Activated CD8-positive, alpha-beta memory T cell treated with anti-CD3 and anti-CD28 coated beads for 48 hours (primary cell): ENCODE measurements around the gene TTC28.
"Not testable (repeated sequence)": the region's sequence is repeated elsewhere in the genome, so short reads cannot be mapped to it uniquely, and the experiment has no call there.

Source experiments
- DNase-seq, 3 experiments: peaks; one replicate each; pipeline ENCODE4 v3.0.0-alpha.2; 2020; ENCODE audit warnings: low read depth in 2 of 3, low spot score in 2 of 3

TTC28 gene

DNA sequence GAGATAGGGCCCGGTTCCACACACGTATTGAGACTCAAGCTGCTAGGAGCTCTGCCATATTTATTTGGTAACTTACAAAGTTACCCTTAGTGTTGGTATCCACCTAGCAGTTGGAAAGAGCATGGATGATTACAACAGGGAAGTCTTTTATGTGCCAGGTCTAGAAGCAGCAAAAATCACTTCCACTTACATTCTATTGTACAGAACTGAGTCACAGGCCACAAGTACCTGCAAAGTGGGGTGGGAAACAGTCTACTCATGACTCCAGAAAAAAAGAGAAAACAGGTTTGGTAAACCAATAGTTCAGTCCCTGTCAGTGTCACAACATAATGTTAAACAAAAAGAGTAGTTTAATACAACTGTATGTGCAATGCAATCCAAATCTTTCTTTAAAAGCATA lies 480.9 kb downstream of the TTC28 start:
- DNase-seq: no peak

DNA sequence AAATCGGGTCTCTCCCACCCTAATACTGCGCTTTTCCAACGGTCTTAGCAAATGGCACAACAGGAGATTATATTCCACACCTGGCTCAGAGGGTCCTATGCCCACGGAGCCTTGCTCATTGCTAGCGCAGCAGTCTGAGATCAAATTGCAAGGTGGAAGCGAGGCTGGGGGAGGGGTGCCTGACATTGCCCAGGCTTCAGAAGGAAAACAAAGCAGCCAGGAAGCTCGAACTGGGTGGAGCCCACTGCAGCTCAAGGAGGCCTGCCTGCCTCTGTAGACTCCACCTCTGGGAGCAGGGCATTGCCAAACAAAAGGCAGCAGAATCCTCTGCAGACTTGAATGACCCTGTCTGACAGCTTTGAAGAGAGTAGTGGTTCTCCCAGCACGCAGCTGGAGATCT lies 488.1 kb downstream of the TTC28 start:
- not testable (repeated sequence) for DNase-seq

DNA sequence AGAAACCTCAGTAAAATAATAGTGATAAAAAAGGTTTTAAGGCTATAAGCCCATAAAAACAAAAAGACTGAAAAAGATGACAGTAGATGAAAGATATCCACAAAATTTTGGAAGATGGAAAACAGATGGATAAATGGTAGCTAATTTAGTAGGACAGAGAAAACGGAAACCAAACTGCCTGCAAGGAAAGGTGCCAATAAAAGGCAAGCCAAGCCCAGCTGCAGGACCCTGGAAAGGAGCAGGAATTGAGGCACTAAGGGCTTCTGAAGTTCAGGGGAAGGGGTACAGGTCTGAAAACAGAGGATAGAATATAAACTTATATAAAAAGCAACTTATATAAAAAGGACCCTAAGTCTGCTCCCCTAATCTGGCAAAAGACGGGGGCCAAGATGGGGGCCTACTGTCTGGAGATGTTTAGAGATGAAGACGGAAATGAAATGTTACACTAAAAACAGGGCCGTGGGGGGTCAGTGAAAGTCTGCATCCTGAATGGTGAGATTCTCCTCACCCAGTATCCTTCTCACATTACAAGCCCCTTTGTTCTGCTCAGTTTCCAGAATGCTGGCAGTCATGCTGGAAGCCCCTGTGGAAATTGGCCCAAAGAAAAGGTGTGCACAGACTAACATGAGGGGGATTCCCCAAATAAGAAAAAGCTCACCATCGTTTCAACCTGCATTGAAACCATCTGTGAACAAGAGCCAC lies 491.3 kb downstream of the TTC28 start:
- DNase-seq: no peak

DNA sequence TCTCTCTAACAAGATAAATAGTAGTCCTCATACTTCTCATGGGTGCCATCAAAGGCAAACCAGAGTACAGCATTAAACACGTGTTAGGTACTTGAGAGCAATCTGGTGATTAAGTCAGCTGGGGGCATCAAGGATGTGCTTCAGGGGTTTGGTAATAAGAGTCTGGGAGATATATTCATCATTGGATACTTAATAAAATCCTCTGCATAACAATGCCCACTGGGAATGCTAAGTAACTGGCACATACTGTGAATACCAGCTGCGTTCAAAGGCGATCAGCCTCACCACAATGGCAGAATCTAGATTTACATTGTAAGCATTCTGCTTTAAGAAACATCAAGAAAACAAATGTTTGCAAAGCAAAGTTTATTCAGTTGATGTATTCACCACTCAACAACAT lies 492.0 kb downstream of the TTC28 start:
- DNase-seq: no peak

DNA sequence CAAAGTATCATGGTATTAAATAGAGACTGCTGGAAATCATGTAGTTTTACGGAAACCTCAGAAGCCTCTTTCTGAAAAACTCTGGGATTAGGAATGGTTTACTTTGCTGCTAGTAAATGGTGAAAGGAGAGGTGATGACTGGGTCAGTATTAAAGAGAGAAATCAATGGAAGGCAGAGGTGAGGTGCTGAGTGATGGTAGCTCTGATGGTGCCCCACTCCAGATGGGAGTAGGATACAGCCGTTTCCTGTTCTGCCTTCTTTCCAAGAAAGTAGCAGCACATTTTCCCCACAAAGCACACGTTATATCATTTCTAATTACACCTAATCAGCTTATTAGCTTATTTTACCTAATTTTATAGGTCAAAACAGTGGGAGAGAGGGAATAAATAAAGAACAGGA lies 493.0 kb downstream of the TTC28 start:
- DNase-seq: no peak

DNA sequence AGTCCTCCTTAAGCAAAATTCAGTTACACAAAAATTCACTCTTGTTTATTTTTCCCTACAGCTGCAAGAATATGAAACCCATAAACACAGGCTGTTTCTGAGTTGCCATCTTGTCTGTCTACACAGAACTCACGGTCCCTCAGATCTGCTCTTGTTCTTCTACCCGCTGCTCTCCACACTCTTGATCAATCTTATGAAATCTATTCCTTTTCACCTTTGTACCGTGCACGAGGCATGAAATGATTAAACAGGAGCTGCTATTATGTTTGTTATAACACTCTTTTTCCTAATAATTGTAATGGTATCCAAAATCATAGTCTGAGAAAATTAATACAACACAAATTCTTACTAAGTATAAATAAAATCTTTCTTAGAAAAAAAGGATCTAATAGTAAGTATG lies 494.5 kb downstream of the TTC28 start:
- no peak for DNase-seq

DNA sequence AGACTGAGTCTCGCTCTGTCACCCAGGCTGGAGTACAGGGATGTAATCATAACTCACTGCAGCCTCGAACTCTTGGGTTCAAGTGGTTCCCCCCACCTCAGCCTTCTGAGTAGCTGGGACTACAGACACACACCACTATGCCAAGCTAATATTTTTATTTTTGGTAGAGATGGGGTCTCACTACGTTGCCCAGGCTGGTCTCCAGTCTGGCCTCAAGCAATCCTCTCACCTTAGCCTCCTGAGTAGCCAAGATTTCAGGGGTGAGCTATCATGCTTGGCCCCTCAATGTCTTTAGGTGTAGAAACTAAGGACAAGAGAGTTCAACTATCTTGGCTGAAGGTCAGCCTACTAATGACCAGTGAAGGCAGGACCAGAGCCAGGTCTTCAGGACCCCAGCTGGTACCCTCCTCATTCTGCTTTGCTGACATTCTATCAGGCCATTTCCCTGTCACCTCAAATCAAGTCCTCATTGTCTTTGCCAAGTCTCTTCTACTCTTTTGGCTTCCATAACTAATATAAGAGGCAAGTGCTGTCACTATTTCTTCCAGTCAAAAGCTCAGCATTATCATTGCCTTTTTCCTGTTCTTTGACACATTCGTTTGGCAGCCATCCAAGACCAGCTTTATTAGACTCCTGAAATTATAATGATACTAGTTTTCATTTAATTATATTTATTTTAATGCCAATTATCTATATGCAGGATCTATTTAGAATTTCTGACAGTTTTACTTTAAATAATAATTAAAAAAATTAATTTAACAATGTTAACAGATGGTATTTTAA lies 496.4 kb downstream of the TTC28 start:
- DNase-seq: no peak

DNA sequence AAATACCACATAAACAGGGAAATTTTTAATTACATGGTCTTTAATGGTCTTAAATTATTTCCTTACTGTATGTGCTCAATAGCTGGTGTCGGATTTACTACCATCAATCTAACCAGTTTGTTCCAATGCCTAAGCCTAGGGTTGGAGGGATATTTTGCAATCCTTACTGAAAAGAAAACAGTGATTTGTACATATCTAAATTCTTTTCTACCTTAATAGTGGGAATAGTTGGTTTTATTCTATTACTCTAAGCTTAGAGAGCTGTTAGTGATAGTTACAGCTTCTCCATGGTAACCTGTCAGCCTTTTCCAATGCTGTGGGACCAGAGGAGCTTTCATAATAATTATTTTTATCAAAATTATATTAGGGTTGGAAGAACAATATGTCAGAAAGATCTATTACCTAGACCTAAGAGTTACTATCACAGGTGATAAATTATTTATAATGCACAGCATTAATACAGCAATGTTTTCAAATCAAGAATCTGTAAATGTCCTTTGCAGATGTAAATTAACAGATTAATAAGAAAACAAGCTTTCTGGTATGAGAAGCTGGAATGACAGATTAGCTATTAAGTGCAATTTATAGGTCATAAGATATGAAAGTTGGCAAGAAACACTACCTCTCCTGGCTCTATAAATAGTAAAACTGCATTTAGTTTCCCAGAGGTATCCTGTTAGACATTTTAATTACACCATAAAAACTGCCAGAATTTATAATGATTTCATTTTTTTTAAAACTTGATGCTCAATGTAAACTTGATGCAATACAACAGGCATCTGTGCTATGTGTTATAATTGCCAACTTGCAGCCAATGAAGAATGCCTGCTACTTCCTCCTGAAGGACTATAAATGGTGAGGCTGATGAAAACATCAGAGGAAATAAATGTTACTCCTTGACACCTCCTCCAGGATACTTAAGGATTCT lies 498.6 kb downstream of the TTC28 start:
- no peak for DNase-seq

DNA sequence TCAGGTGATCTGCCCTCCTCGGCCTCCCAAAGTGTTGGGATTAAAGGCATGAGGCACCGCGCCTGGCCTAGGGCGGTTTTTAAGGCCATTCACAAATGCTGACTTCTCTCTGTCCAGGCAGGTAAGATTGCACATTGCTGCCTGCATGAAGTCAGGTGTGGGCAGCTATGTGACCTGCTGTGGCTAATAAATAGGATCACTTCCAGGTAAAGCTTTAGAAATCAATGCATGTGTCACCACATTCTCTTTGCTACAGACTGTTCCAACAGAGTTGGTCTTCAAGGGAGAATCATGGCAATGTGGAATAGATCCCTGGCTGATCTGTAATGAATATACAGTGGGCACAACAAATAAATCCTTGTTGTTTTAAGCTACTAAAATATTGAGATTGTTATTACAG lies 500.2 kb downstream of the TTC28 start:
- no peak for DNase-seq

DNA sequence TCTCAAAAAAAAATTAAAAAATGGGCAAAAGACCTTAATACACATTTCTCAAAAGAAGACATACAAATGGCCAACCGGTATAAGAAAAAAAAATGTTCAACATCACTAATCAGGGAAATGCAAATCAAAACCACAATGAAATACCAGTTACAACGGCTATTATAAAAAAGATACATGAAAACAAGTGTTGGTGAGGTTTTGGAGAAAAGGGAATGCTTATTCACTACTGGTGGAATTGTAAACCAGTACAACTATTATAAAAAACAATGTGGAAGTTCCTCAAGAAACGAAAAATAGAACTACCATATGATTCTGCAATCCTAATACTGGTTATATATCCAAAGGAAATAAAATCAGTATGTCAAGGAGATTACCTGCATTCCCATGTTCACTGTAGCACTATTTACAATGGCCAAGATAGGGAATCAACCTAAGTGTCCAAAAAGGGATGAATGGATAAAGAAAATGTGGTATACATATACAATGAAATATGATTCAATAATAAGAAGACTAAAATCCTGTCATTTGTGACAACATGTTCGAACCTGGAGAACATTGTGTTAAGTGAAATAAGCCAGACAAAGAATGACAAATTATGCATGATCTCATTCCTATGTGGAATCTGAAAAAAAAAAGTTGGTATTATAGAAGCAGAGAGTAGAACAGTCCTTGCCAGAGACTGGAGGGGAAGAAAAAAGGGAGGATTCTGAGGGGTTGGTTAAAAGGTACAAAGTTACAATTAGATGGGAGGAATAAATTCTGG lies 503.7 kb downstream of the TTC28 start:
- DNase-seq: no peak

DNA sequence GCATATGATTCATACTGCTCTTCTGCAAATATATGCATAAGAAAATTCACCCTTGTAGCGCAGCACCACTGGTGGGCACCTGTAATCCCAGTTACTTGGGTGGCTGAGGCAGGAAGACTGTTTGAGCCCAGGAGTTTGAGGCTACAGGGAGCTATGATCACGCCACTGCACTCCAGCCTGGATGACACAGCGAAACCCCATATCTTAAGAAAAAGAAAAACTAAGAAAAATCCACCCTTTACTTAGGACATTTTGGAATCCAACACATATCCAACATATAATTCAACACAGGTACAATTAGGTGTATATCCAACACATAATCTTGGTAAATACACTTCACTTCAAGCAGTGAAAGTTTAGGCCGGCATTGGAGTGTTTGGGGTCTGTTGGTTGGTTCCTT lies 505.1 kb downstream of the TTC28 start:
- DNase-seq: no peak

DNA sequence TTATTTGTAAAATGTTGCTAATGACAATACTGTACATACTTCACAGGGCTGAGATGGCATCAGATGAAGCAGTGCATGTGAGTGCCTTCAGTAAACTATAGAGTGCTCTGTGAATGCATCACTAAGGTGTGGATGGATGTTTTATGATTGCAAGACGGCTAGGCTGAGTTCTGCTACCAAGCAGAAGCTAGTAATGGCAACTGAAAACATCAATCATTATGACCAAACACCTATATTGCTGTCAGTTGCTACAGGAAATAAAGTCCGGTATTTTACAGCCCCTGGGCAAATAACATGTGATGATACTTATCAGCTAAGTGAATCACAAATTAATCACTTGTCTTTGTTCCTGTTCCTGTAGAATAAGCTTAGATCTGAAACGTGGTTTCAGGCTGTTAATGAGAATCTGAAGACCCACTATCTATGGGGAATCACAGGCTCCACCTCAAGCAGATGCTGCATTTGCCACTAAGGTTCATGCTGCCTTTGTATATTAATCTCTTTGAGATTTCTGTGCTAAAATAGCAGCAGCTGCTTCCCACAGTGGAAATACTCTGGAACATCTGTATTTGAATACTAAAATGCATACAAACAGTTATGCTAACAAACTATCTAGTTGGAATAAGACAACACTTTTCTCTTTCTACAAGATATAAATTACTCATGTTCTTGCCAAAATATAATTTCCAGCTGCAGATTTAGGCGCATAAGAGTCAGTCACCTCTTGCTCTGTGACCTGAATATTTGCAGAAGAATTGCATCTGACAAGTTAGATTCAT lies 506.6 kb downstream of the TTC28 start:
- no peak for DNase-seq

DNA sequence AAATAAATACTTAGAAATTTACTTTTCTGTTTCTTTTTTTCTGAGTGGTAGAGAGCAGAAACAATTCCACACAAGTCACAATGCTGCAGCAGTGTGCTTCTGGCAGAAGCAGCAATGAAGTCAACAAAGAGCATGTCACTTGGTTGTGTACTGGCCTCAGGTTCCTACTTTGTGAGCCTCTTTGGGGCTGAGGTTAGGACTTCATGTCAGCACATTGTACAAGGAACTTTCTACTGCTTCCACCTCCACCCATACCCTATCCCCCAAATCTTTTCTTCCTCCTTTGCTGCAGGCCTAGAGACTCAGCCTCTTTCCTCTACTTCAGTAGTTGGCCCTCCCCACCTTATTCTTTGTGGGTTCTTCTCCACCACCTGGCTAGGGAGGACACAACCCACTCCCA lies 507.9 kb downstream of the TTC28 start:
- DNase-seq: no peak

DNA sequence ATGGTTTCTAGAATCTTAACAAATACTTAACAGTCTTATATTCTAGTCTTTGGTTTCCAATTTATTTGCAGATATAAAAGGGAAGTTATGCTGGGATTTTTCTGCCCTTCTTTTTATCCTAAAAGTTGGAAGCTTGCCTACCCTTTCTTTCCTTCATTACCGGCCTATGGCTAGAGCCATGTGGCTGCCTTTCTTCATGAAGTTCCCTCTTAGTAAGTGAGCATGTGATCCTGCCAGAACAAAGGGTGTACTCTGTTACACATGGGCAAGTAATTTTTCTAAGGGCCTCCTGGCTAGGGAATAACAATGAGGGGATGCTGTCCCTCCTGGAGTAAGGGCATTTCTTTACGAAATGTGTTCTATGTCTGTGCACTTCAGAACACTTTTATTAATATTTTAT lies 508.5 kb downstream of the TTC28 start:
- no peak for DNase-seq

DNA sequence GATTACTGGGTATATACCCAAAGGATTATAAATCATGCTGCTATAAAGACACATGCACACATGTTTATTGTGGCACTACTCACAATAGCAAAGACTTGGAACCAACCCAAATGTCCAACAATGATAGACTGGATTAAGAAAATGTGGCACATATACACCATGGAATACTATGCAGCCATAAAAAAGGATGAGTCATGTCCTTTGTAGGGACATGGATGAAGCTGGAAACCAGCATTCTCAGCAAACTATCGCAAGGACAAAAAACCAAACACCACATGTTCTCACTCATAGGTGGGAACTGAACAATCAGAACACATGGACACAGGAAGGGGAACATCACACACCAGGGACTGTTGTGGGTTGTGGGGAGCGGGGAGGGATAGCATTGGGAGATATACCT lies 510.3 kb downstream of the TTC28 start:
- DNase-seq: not testable (repeated sequence)

DNA sequence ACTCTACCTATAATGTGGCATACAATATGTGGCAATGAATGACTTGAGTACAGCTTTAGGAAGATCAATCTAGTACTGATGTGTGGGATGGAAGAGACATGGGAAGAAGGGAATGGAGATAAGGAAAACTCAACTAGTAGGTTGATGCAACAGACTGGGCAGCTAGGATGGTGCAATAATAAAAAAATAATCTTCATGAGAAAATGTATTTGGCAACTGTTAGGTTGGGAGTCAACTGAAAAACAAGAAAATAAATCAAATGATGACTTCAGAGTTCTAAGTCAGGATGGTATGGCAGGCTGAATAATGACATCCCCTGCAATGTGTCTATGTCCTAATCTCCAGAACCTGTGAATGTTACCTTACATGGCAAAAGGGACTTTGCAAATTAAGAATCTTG lies 523.8 kb downstream of the TTC28 start:
- no peak for DNase-seq

DNA sequence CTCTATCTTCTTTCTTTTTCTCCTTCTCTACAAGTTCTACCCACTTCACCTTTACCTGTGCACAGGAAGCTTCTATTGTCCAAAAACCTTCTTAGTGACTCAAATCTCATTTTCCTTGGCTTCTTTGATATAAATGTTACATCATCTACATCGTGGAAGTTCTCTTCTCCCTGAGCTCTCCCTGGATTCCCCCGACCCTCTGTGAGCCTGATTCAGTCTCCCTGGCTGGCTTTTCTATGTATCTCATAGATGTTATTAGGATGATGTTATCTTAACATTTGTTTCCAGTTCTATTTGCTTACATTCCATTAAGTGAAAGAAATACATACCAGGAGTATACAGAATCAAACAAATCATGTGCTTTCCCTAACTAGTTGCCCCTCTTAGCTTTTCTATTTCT lies 524.8 kb downstream of the TTC28 start:
- DNase-seq: no peak

DNA sequence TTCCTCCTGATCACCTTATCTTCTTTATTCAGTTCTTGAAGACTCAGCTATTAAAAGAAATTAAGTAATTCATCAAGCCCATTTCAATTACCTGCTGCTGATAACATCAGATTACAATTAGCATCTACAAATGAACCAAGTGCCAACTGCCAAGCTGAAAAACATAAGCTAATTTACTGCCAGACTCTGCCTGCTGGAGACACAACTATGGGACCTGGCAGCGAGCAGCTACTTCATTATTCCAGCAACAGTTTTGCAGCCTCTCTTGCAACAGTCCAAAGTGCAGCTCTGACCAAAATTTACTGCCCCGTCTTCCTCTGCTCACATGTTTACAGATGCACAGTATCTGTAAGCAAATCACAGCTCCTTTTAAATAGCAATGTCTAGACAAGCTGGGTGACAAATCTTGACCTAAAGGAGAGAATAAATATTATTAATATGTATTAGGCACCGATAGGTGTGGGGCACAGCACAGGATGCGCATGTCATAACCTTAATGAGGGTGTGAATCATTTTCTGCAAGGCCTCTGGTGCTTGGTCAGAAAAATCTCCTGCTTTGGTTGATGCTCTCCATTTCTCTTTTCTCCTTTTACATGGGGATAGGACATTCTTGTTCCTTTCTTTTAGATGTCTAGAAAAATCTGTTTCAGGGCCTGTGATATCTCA lies 528.4 kb downstream of the TTC28 start:
- DNase-seq: no peak

DNA sequence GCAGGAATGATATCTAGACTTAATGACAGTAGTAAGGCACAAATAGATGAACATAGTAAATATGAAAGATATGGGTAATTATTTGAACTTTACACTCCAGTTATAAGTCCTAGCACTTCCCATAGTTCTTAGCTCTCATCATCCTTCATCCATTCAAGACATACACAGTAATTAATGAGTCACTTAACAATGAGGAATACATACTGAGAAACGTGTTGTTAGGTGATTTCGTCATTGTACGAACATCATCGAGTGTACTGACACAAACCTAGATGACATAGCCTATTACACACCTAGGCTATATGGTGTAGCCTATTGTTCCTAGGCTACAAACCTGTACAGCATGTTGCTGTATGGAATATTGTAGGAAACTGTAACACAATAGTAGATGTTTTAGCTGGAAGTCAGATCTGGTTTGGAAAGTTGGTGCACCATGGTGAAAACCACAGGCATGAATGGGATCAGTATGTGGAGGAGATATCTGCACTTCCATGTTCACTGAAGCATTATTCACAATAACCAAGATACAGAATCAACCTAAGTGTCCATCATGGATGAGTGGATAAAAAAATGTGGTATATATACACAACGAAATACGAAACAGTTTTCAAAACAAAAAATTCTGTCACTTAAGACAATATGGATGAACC lies 530.7 kb downstream of the TTC28 start:
- DNase-seq: no peak
